Measurements from ENCODE around the gene ATP5PD. TPM values are rescaled to one million over a fixed set of nuclear protein-coding genes. Genes with fewer than 3 reads are reported as not detected.

Gene ATP5PD
- total and polyA plus RNA-seq, 2 of the 8 experiments (the other 6 are each of a cell fraction or from before 2014, with no cell fraction given): 335 to 407 TPM

DNA sequence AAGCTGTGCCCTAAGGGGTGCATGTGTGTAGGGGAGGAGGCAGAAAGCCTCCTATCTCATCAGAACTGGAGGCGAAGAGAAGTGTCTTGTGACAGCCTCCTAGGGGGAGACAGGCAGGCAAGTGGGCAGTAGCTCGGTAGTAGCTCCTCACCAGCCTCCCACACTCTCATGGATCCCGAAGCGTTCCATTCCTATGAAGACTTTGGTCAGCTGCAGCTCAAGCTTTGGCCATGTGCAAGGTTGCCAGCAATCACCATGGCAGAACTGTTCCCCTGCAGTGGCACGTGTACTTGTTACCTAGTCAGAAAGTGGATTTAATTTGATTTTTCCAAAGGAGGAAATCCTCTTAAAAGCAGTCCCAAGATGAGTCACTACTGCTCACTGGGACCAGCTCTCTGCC, 27.6 kb downstream of the ATP5PD start:
- Histone ChIP-seq H4K8ac (ENCODE audit: extremely low read depth, insufficient read depth, low read length) (no peak overlapping the region), H4K91ac (replicated peaks; ENCODE audit: insufficient read length, low read length) (no peak overlapping the region), H3K9me3 (ENCODE audit: insufficient read depth in 2 of 2, low read depth in 1 of 2, low read length in 1 of 2) (no peaks in the 10 kb centered on the region), H3K79me2 (ENCODE audit: control insufficient read depth in 1 of 2, insufficient read depth in 2 of 2, low read length in 2 of 2) (peaks cover 0 to 5% of the 10 kb centered on the region in 2 experiments; a peak in 2 of 4 replicates), H3K27ac (ENCODE audit: low read depth, low read length) (no peak overlapping the region), H3K36me3 (ENCODE audit: control insufficient read depth in 2 of 4, insufficient read depth in 4 of 4, low read length in 3 of 4) (peaks cover 3 to 29% (median 16%) of the 10 kb centered on the region in 4 experiments; a peak in 7 of 8 replicates), H3K27me3 (replicated peaks in 1 of 4; ENCODE audit: control insufficient read depth in 3 of 4, extremely low read depth in 1 of 4, insufficient read depth in 3 of 4, low read length in 3 of 4) (no peaks in the 10 kb centered on the region), H3K18ac (ENCODE audit: extremely low read depth, low read length) (no peak overlapping the region), H2BK5ac (ENCODE audit: low read depth, low read length) (no peak overlapping the region; the same call in 1 of the 2 replicates), H3K23me2 (ENCODE audit: low read depth, low read length) (no peaks in the 10 kb centered on the region), H3K4me1 (replicated peaks in 1 of 4; ENCODE audit: control insufficient read depth in 3 of 4, insufficient read depth in 4 of 4, low read length in 3 of 4) (no peaks in the 10 kb centered on the region), H3K79me1 (ENCODE audit: low read depth, low read length) (no peaks in the 10 kb centered on the region; the same call in 1 of the 2 replicates), H3K14ac (ENCODE audit: insufficient read length) (no peak overlapping the region), H2BK20ac (ENCODE audit: low read length) (no peak overlapping the region), H2BK12ac (ENCODE audit: low read depth, low read length) (no peak overlapping the region), H2AK5ac (ENCODE audit: low read depth, low read length) (no peak overlapping the region), H3K23ac (ENCODE audit: insufficient read length) (no peak overlapping the region), H3K4me2 (ENCODE audit: insufficient read depth in 1 of 2, low read depth in 2 of 2, low read length in 2 of 2) (no peak overlapping the region), H2BK15ac (ENCODE audit: low read length) (no peak overlapping the region), H3K4me3 (ENCODE audit: extremely low read depth in 1 of 4, insufficient read depth in 2 of 4, low read depth in 3 of 4, low read length in 4 of 4) (no peak overlapping the region), H3K56ac (replicated peaks; ENCODE audit: insufficient read length, low read depth, low read length) (no peak overlapping the region), H2BK120ac (replicated peaks; ENCODE audit: low read depth, low read length) (no peak overlapping the region), H3K9ac (replicated peaks in 1 of 4; ENCODE audit: extremely low read depth in 1 of 4, low read depth in 3 of 4, low read length in 3 of 4) (no peak overlapping the region), H4K5ac (ENCODE audit: insufficient read length, low read depth, low read length) (no peak overlapping the region), H3K4ac (replicated peaks; ENCODE audit: insufficient read length, low read depth, low read length) (no peak overlapping the region), H2AFZ (ENCODE audit: low read length) (no peak overlapping the region), H4K20me1 (replicated peaks in 1 of 2; ENCODE audit: control insufficient read depth in 1 of 2, insufficient read depth in 2 of 2, low read length in 2 of 2) (peaks cover 0 to 3% of the 10 kb centered on the region in 2 experiments)
- ChIA-PET CTCF (ENCODE audit: partially characterized antibody) (interaction anchor here (0.6 to 1.7 kb wide), 11 partner anchors 11 to 1063 kb away, joined by 3 to 6 read pairs (median 4); partner anchors contain the start of genes CDR2L and NT5C), POLR2A (ENCODE audit: partially characterized antibody) (interaction anchor here (0.6 to 0.7 kb wide), 3 partner anchors 82 to 251 kb away, joined by 3 to 5 read pairs (median 4); no protein-coding TSS in a partner anchor)
- 92% methylated on average over 5 of the region's 5 CpGs; no CpG with 5 or more reads in 1 of the 2 experiments for WGBS, 2 experiments (ENCODE audit: extremely low coverage in 1 of 2, insufficient coverage in 1 of 2, insufficient read length in 1 of 2, insufficient replicate concordance in 2 of 2, low coverage in 1 of 2, low lambda C conversion rate in 2 of 2, missing lambda C conversion rate in 1 of 2)
- TF ChIP-seq KDM5A (IDR thresholded peaks at IDR 0.05; ENCODE audit: low read length) (no peak), POU5F1 (IDR thresholded peaks at IDR 0.05; ENCODE audit: low read depth, low read length) (no peak), SP2 (IDR thresholded peaks at IDR 0.05; ENCODE audit: low read length) (no peak), NRF1 (IDR thresholded peaks at IDR 0.05; ENCODE audit: low read depth, low read length) (no peak), RFX5 (IDR thresholded peaks at IDR 0.05; ENCODE audit: borderline replicate concordance, low read depth, low read length) (no peak), KDM1A (IDR thresholded peaks at IDR 0.05; ENCODE audit: borderline replicate concordance, low read length) (no peak), CTBP2 (IDR thresholded peaks at IDR 0.05; ENCODE audit: borderline replicate concordance, insufficient read depth, insufficient read length, low read length) (no peak), TAF7 (optimal IDR thresholded peaks at IDR 0.05; ENCODE audit: borderline replicate concordance, low read depth, low read length) (no peak)
- TF ChIP-seq, protein P1, sequence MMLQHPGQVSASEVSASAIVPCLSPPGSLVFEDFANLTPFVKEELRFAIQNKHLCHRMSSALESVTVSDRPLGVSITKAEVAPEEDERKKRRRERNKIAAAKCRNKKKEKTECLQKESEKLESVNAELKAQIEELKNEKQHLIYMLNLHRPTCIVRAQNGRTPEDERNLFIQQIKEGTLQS (IDR thresholded peaks at IDR 0.05; ENCODE audit: insufficient read depth, low read depth, low read length): no peak
- TF ChIP-seq, protein P2, sequence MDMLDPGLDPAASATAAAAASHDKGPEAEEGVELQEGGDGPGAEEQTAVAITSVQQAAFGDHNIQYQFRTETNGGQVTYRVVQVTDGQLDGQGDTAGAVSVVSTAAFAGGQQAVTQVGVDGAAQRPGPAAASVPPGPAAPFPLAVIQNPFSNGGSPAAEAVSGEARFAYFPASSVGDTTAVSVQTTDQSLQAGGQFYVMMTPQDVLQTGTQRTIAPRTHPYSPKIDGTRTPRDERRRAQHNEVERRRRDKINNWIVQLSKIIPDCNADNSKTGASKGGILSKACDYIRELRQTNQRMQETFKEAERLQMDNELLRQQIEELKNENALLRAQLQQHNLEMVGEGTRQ (IDR thresholded peaks at IDR 0.05; ENCODE audit: low read length): no peak
- no peak for FAIRE-seq
- no peak for DNase-seq (ENCODE audit: low read depth in 1 of 2, low spot score in 2 of 2)
